GM21423 (cell line): ENCODE results near the gene MPP7.

Experiments
- ATAC-seq: cut with Tn5 transposase; IDR thresholded peaks from one replicate; pipeline ENCODE4 v1.9.1; 2021; ENCODE audit warnings: mild to moderate bottlenecking, moderate library complexity; ENCODE audit not compliant: unreplicated experiment

The MPP7 gene

DNA sequence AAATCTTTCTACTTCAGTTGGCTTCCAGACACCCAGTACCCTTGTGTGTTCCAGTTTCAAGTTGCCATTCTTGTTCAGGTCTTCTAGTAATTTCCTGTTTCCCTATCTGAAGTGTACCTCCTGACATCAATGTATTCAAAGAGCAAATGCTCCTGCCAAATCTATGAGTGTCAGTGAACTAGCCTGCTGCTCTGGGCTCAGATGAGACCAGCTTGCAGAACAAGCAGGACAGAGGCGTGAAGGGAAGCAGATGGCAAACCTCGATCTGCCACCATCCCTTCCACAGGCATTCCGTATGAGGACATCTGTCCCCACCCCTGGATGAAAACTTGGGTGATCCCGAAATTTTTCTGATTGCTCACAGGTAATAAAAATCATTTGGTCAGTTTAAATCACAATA, 4.4 kb upstream of the MPP7 start:
- ATAC-seq: no peak

GRCh38 chr10:28305553-28305952, 2.7 kb upstream of the MPP7 start:
- ATAC-seq: no peak

DNA sequence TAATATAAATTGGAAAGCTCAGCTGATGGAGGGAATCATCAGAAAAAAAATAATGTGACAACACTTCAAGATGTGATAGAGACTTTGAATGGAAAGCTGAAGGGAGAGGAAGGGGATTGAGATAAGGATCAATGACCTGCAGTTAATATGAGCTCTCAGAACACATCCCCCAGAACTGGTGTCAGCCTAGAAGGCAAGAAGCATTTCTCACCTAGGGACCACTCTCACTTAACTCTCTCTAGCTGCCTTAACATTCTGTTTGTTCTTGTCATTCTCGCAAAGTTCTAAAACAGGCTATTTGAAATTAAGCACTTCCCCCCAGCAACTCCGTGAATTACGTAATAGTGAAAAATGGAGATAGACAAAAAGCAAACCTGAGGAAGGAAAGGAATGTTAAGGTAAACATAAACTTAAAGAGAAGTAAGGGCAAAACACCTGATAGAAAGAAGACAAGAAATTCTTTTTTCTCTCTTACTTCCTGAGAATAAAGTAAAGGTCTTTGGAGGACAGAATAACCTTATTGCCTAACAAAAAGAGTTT, 1.2 kb upstream of the MPP7 start:
- ATAC-seq: no peak

DNA sequence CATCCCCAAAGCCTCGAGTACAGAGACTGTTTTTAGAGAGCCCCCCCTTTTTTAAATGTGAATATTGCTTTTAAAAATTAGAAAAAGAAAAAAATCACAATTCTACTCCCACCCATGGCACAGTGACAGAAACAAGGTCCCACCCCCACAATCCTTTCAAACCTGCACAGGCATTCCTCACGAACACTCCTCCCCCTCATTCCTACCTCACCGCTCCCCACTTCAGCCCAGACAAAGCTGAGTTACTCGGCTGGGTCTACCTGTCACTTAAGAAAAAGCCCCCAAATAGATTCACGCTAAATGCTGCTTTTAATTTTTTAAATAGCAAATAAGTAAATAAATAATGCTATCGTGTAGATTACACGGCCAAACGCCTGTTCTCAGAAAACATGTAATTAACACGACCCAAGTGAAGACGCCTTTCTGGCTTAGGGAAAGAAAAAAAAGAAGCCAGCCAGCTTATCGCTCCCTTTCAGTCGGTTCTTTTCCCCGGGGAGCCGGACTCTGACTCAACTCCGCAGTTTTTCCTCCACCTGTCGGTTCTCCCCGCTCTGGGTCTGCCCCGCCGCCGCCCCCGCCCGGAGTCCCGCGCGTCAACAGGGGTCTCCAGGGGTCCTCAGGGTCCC, 739 bp downstream of the MPP7 start:
- no peak for ATAC-seq

- ATAC-seq: no peak
Measured at GRCh38 chr10:28300027-28300426, 2.8 kb downstream of the MPP7 start.

DNA sequence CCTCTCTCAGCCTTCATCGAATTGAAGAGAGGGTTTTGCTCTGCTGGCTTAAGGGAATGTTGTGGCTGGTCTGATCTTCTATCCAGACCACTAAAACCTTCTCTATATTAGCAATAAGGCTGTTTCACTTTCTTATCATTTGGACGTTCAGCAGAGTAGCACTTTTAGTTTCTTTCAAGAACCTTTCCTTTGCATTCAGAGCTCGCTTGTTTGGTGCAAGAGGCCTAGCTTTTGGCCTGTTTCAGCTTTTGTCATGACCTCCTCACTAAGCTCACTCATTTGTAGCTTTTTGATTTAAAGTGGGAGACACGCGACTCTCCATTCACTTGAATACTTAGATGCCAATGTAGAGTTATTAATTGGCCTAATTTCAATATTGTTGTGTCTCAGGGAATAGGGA, 3.9 kb downstream of the MPP7 start:
- no peak for ATAC-seq

GRCh38 chr10:28296023-28296422, 6.8 kb downstream of the MPP7 start:
- no peak for ATAC-seq

DNA sequence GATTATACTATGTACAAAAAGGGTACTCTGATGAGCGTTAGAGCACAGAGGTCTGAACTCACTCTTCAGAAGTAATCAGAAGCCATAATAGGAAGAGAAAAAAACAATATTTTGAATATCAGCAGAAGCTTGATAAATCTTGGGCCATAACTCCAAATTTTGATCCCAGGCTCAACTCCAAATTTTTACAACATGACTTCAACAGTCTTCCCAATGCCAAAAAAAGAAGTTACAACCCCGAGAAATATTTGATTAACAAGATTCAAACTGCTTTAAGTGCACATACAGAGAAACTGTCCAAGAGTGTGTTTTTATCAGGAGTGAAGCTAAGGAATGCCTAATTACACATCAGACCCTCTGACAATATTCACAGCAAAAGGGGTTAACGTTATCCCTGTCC, 7.5 kb downstream of the MPP7 start:
- no peak for ATAC-seq

- no peak for ATAC-seq
Measured at GRCh38 chr10:28294809-28295208, 8.1 kb downstream of the MPP7 start.

- ATAC-seq: no peak
Measured at GRCh38 chr10:28294169-28294532, 8.7 kb downstream of the MPP7 start.

DNA sequence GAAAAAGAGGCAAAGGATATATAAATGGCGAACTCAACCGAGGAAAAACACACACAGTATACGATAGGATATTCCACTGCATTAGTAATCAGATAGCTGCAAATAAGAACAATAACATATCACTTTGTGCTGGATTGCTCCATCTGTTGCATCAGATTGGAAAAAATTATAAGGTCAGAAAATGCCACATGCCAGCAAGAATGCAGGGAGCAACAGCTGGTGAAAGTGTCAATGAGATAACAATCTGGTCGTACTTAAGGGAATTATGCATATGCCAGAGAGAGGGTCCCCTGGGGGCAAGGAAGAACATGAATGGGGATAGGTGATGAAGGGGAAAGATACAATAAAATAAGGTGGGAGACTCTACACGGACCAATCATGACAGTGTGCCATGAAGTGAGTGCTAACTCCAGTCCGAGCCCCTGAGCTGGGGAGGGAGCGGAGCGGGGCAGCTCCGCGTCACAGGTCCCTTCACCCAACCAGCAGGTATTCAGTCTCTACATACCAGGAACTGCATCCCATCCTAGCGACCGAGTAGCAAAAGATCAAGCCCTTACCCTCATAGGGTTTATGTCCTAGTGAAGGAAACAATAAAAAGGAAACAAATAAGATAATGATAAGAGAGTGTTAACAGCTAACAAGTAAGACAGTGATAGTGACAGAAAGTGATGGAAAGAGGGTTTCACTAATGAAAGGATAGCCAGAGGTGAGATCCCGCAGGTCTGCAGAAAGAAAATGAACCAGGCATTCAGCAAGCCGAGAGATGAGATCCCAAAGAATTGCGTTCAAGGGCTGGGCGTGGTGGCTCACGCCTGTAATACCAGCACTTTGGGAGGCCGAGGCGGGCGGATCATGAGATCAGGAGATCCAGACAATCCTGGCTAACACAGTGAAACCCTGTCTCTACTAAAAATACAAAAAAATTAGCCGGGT, 9.4 kb downstream of the MPP7 start:
- no peak for ATAC-seq

- no peak for ATAC-seq
Measured at GRCh38 chr10:28291881-28292297, 11.0 kb downstream of the MPP7 start.

DNA sequence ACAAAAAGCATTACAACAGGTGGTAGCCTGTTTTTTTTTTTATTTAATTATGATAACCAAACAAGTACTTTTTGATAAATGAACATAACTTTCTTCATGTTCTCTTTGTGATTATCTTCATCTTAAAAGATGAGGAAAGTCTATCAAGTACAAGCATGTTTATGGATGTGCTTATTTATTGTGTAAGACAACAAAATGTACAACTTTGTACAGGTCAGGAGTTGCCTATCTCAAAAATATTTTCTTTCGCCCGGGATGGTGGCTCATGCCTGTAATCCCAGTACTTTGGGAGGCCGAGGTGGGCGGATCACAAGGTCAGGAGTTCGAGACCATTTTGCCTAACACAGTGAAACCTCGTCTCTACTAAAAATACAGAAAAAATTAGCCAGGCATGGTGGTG, 17.0 kb downstream of the MPP7 start:
- no peak for ATAC-seq

DNA sequence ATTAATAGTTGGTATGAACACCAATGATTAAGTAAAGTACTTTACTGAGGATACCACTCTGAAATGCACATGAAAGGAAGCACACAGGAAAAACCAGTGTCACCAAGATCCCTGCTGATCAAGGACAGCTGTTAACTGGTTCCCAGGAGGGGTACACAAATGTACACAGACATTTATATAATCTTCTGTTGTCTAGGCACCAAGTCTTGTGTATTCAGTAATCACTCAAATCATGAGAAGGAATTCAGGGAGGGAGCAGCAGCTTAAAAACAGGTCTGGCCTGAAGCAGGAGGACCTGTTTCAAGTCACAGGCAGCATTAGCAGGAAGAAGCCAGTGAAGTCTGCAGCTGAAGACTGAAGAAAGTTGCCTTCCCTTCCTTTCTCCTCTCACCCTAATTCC, 18.7 kb downstream of the MPP7 start:
- ATAC-seq: no peak

DNA sequence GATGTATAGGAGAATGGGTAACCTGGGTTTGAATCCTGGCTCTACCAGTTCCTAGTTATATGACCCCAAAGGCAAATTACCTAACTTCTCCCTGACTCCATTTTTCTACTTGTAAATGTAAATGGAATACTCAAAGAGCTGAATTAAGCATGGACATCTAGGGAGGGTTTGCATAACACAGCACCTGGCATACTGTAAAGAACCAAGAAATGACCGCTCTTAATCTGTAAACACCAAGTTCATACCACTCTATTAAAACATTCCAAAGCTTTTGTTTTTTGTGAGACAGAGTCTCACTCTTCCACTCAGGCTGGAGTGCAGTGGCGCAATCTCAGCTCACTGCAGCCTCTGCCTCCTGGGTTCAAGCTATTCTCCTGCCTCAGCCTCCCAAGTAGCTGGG, 19.6 kb downstream of the MPP7 start:
- no peak for ATAC-seq

GRCh38 chr10:28282336-28282735, 20.5 kb downstream of the MPP7 start:
- ATAC-seq: no peak

DNA sequence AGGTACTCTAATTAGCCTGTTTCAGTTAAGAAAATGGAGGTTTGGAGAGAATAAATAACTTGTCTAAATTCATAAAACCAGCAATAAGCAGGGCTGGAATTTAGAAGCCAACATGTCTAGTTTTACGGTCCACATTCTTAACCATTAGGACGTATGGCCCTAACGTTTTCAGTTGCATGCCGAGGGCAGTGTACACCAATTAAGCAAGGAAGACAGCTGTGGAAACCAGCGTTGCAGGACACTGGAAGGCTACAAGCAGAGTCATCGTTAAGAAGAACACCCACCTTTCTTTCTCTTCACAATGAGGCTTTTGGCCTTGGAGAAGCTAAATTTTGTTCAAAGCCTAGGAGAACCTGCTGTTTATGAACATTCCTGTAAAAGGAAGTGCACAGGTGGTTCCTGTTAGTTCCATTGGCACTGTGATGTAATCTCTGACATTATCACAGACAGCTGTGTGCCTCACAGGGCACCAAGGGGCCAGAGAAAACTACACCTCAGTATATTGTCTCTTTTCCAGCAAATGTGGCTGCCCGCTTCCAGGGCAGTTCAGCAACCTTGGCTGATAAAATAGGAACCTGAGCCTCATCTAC, 21.0 kb downstream of the MPP7 start:
- no peak for ATAC-seq

GRCh38 chr10:28280652-28281051, 22.2 kb downstream of the MPP7 start:
- no peak for ATAC-seq

DNA sequence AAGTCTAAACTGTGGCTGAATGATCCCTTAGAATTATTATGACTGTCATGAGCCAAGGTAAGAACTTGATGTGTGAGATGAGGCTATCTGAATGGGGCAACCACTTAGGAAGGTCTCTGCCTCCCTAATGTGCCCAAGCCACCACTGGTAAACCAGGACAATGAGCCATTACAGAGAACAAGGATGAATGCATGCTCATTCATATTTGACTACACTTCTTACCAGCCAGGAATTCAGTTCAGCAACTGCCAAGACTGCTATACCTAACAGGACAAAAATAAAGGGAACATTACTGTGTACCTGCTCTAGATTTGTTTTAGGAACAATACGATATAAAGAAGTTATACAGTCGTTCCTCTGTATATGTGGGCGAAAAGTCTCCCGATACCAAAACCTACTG, 23.0 kb downstream of the MPP7 start:
- no peak for ATAC-seq

GRCh38 chr10:28278842-28279241, 24.0 kb downstream of the MPP7 start:
- no peak for ATAC-seq

DNA sequence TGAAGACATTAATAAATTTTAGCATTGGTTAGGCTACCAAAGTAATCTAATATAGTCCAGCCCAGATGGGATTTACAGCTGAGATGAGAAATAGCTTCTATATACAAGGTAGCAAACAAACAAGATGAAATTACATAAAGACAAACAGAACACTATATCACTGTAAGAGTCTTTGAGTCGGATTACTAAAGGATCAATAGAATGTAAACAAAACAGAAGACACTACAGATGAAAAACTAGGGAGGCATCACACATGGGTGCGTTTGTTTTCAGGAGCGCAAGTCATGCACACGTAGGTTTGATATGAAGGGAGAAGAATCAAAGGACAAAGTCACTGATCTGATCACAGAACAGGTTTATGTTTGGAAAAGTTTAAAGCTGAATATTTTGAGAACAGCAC, 26.5 kb downstream of the MPP7 start:
- no peak for ATAC-seq

DNA sequence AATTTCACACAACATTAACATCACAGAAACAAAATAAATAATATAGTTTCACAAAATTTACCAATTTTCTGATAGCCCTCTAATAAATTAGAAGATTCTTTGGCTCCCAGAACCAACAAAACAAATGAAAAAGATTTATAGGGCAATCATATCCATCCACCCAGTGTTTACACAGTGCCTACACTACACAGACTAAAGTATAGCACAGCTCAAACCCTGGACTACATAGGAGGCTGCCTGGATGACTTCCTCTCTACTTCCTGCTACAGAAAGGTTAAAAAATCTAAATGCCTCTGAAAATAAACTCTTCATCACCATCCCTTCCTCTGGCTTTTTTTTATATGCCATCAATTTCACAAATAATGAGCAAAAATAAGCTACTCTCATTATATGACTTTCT, 28.4 kb downstream of the MPP7 start:
- ATAC-seq: no peak
